Measurements from ENCODE around the gene OR6B2. TPM values are rescaled to one million over a fixed set of nuclear protein-coding genes. Genes with fewer than 3 reads are reported as not detected.
"Not testable (repeated sequence)": the region's sequence is repeated elsewhere in the genome, so short reads cannot be mapped to it uniquely, and the experiment has no call there.

OR6B2 gene
- total RNA-seq, 2 experiments from 2014 or later, result not detected

GRCh38 chr2:240053173-240054155 is 23.2 kb upstream of the OR6B2 start, which contains the start of gene OR6B3:
TSS of gene OR6B3 (minus strand) at chr2:240053521.
- no peak for DNase-seq
- POLR2A ChIA-PET, result no interaction called here
- Mint-ChIP-seq H3K36me3 (ENCODE audit: low read depth) (no peaks in the 10 kb centered on the region), H3K27ac (no peak within 1 kb of the TSS), H3K9me3 (ENCODE audit: insufficient read depth) (no peaks in the 10 kb centered on the region), H3K4me1 (ENCODE audit: low read depth) (no peaks in the 10 kb centered on the region), H3K27me3 (ENCODE audit: low read depth) (peaks cover 31% of the 10 kb centered on the region), H3K4me3 (no peak within 1 kb of the TSS)
- ATAC-seq, result no peak
- CTCF ChIA-PET, result no interaction called here

- H3K4me1 Mint-ChIP-seq (ENCODE audit: low read depth), result no peaks in the 10 kb centered on the region
- peaks cover 37% of the 10 kb centered on the region for H3K27me3 Mint-ChIP-seq (ENCODE audit: low read depth)
- CTCF ChIA-PET, result interaction anchor here (1.8 kb wide), 1 partner anchor 9 kb away, joined by 9 read pairs; no protein-coding TSS in a partner anchor
- no peak for ATAC-seq
- no peaks in the 10 kb centered on the region for H3K36me3 Mint-ChIP-seq (ENCODE audit: low read depth)
- H3K9me3 Mint-ChIP-seq (ENCODE audit: insufficient read depth), result no peaks in the 10 kb centered on the region
- POLR2A ChIA-PET, result no interaction called here
- H3K4me3 Mint-ChIP-seq, result no peak overlapping the region
- H3K27ac Mint-ChIP-seq, result no peak overlapping the region
- no peak for DNase-seq
These were observed 22.3 kb upstream of the OR6B2 start for GRCh38 chr2:240052524-240052923.

- ChIA-PET POLR2A (interaction anchor here (0.6 kb wide), 1 partner anchor 175 kb away, joined by 3 read pairs; no protein-coding TSS in a partner anchor), CTCF (interaction anchor here (1.8 kb wide), 1 partner anchor 10 kb away, joined by 9 read pairs; no protein-coding TSS in a partner anchor)
- no peaks in the 10 kb centered on the region for H3K9me3 Mint-ChIP-seq (ENCODE audit: insufficient read depth)
- no peak overlapping the region for H3K27ac Mint-ChIP-seq
- ATAC-seq (no peak), DNase-seq (no peak)
- no peaks in the 10 kb centered on the region for H3K4me1 Mint-ChIP-seq (ENCODE audit: low read depth)
- no peaks in the 10 kb centered on the region for H3K36me3 Mint-ChIP-seq (ENCODE audit: low read depth)
- no peak overlapping the region for H3K4me3 Mint-ChIP-seq
- H3K27me3 Mint-ChIP-seq (ENCODE audit: low read depth), result peaks cover 37% of the 10 kb centered on the region
These were observed 21.5 kb upstream of the OR6B2 start for GRCh38 chr2:240051697-240052096.

GRCh38 chr2:240050278-240050677 is 20.0 kb upstream of the OR6B2 start:
- Mint-ChIP-seq H3K27me3 (ENCODE audit: low read depth) (peaks cover 33% of the 10 kb centered on the region), H3K4me3 (no peak overlapping the region), H3K4me1 (ENCODE audit: low read depth) (no peaks in the 10 kb centered on the region), H3K36me3 (ENCODE audit: low read depth) (no peaks in the 10 kb centered on the region), H3K27ac (no peak overlapping the region), H3K9me3 (ENCODE audit: insufficient read depth) (no peaks in the 10 kb centered on the region)
- no peak for ATAC-seq
- CTCF ChIA-PET, result no interaction called here
- POLR2A ChIA-PET, result no interaction called here
- DNase-seq, result no peak

GRCh38 chr2:240048237-240048636 is 18.0 kb upstream of the OR6B2 start:
- Mint-ChIP-seq H3K4me1 (ENCODE audit: low read depth) (no peaks in the 10 kb centered on the region), H3K4me3 (no peak overlapping the region), H3K27me3 (ENCODE audit: low read depth) (peaks cover 18% of the 10 kb centered on the region), H3K36me3 (ENCODE audit: low read depth) (no peaks in the 10 kb centered on the region), H3K27ac (no peak overlapping the region), H3K9me3 (ENCODE audit: insufficient read depth) (no peaks in the 10 kb centered on the region)
- DNase-seq, result no peak
- no peak for ATAC-seq
- ChIA-PET POLR2A (no interaction called here), CTCF (no interaction called here)

GRCh38 chr2:240045098-240045497 is 14.9 kb upstream of the OR6B2 start:
- H3K36me3 Mint-ChIP-seq (ENCODE audit: low read depth), result no peaks in the 10 kb centered on the region
- DNase-seq (no peak), ATAC-seq (no peak)

GRCh38 chr2:240044096-240044495 is 13.9 kb upstream of the OR6B2 start:
- H3K4me3 Mint-ChIP-seq; DNase-seq; H3K27me3 Mint-ChIP-seq (ENCODE audit: low read depth); H3K36me3 Mint-ChIP-seq (ENCODE audit: low read depth); POLR2A ChIA-PET; CTCF ChIA-PET; ATAC-seq; H3K27ac Mint-ChIP-seq; H3K4me1 Mint-ChIP-seq (ENCODE audit: low read depth); H3K9me3 Mint-ChIP-seq (ENCODE audit: insufficient read depth): not testable (repeated sequence)

More at GRCh38 chr2:240045098-240045497, 14.9 kb upstream of the OR6B2 start:
- ChIA-PET CTCF (no interaction called here), POLR2A (no interaction called here)
- H3K4me3 Mint-ChIP-seq, result no peak overlapping the region
- no peaks in the 10 kb centered on the region for H3K4me1 Mint-ChIP-seq (ENCODE audit: low read depth)
- H3K9me3 Mint-ChIP-seq (ENCODE audit: insufficient read depth), result no peaks in the 10 kb centered on the region
- H3K27me3 Mint-ChIP-seq (ENCODE audit: low read depth), result peaks cover 11% of the 10 kb centered on the region
- no peak overlapping the region for H3K27ac Mint-ChIP-seq

- no peak overlapping the region for H3K27ac Mint-ChIP-seq
- no peaks in the 10 kb centered on the region for H3K4me1 Mint-ChIP-seq (ENCODE audit: low read depth)
- peaks cover 6% of the 10 kb centered on the region for H3K27me3 Mint-ChIP-seq (ENCODE audit: low read depth)
- CTCF ChIA-PET, result no interaction called here
- ATAC-seq (no peak), DNase-seq (no peak)
- H3K9me3 Mint-ChIP-seq (ENCODE audit: insufficient read depth), result no peaks in the 10 kb centered on the region
- POLR2A ChIA-PET, result no interaction called here
- no peaks in the 10 kb centered on the region for H3K36me3 Mint-ChIP-seq (ENCODE audit: low read depth)
- H3K4me3 Mint-ChIP-seq, result no peak overlapping the region
These were observed 13.2 kb upstream of the OR6B2 start for GRCh38 chr2:240043279-240043989.

GRCh38 chr2:240042740-240043139 is 12.5 kb upstream of the OR6B2 start:
- DNase-seq, result no peak
- Mint-ChIP-seq H3K4me3 (no peak overlapping the region), H3K27ac (no peak overlapping the region), H3K9me3 (ENCODE audit: insufficient read depth) (no peaks in the 10 kb centered on the region), H3K27me3 (ENCODE audit: low read depth) (peaks cover 2% of the 10 kb centered on the region), H3K4me1 (ENCODE audit: low read depth) (no peaks in the 10 kb centered on the region), H3K36me3 (ENCODE audit: low read depth) (no peaks in the 10 kb centered on the region)
- ChIA-PET POLR2A (no interaction called here), CTCF (no interaction called here)
- no peak for ATAC-seq

- CTCF ChIA-PET, result no interaction called here
- POLR2A ChIA-PET, result interaction anchor here (0.6 kb wide), 1 partner anchor 1356 kb away, joined by 4 read pairs; no protein-coding TSS in a partner anchor
These were observed 11.1 kb upstream of the OR6B2 start for GRCh38 chr2:240041363-240041762.

GRCh38 chr2:240037358-240037757 is 7.1 kb upstream of the OR6B2 start:
- ATAC-seq, result no peak
- H3K27ac Mint-ChIP-seq, result no peak overlapping the region
- no peaks in the 10 kb centered on the region for H3K4me1 Mint-ChIP-seq (ENCODE audit: low read depth)
- no peak for DNase-seq
- no peaks in the 10 kb centered on the region for H3K36me3 Mint-ChIP-seq (ENCODE audit: low read depth)
- ChIA-PET POLR2A (no interaction called here), CTCF (no interaction called here)
- H3K27me3 Mint-ChIP-seq (ENCODE audit: low read depth), result peaks cover 28% of the 10 kb centered on the region
- H3K4me3 Mint-ChIP-seq, result no peak overlapping the region
- no peaks in the 10 kb centered on the region for H3K9me3 Mint-ChIP-seq (ENCODE audit: insufficient read depth)

More at GRCh38 chr2:240041363-240041762, 11.1 kb upstream of the OR6B2 start:
- Mint-ChIP-seq H3K27me3 (ENCODE audit: low read depth) (peaks cover 11% of the 10 kb centered on the region), H3K4me3 (no peak overlapping the region), H3K27ac (no peak overlapping the region), H3K36me3 (ENCODE audit: low read depth) (no peaks in the 10 kb centered on the region), H3K9me3 (ENCODE audit: insufficient read depth) (no peaks in the 10 kb centered on the region), H3K4me1 (ENCODE audit: low read depth) (no peaks in the 10 kb centered on the region)
- DNase-seq (no peak), ATAC-seq (no peak)

GRCh38 chr2:240033330-240033678 is 3.1 kb upstream of the OR6B2 start:
- CTCF ChIA-PET, result no interaction called here
- POLR2A ChIA-PET, result no interaction called here
- no peaks in the 10 kb centered on the region for H3K36me3 Mint-ChIP-seq (ENCODE audit: low read depth)

More at GRCh38 chr2:240033330-240033678, 3.1 kb upstream of the OR6B2 start:
- peaks cover 32% of the 10 kb centered on the region for H3K27me3 Mint-ChIP-seq (ENCODE audit: low read depth)
- no peaks in the 10 kb centered on the region for H3K4me1 Mint-ChIP-seq (ENCODE audit: low read depth)
- DNase-seq (no peak), ATAC-seq (no peak)
- H3K4me3 Mint-ChIP-seq, result no peak overlapping the region
- H3K9me3 Mint-ChIP-seq (ENCODE audit: insufficient read depth), result no peaks in the 10 kb centered on the region
- no peak overlapping the region for H3K27ac Mint-ChIP-seq

All from activated CD8-positive, alpha-beta T cell treated with anti-CD3 and anti-CD28 coated beads, Interleukin-2, amount 10 ng/mL, durations not matched to agents 7 days and 5 days (primary cell).